ENCODE data around the gene TMEM150B. TPM values are rescaled to one million over a fixed set of nuclear protein-coding genes. Genes with fewer than 3 reads are reported as not detected.
A peak's percentile ranks its signal among the peaks of the same experiment; 100 is the strongest.

The TMEM150B gene
- total and polyA plus RNA-seq, 2 donors (not counting 1 experiment from before 2014, with no cell fraction given), result 1.4 TPM; not detected in 1

- Histone ChIP-seq H3K36me3 (replicated peaks in 1 of 2; ENCODE audit: control extremely low read depth in 1 of 2, control insufficient read depth in 1 of 2, extremely low read depth in 1 of 2, insufficient read depth in 2 of 2, low read length in 1 of 2) (peaks cover 0 to 20% of the 10 kb centered on the region in 2 experiments), H3K27me3 (replicated peaks in 1 of 4; ENCODE audit: control extremely low read depth in 1 of 4, control insufficient read depth in 3 of 4, insufficient read depth in 4 of 4, low read length in 3 of 4) (no peaks in the 10 kb centered on the region), H3K27ac (ENCODE audit: low read length in 2 of 2) (peak overlapping the region; percentile 89 to 96), H3K4me3 (ENCODE audit: control extremely low read depth in 1 of 5, extremely low read depth in 1 of 5, insufficient read depth in 1 of 5, low read depth in 2 of 5, low read length in 4 of 5) (peak overlapping the region in 3 of 5 experiments; percentile 1 to 47 (median 9)), H3K9me3 (ENCODE audit: control extremely low read depth in 1 of 3, control insufficient read depth in 2 of 3, insufficient read depth in 1 of 3, low read length in 2 of 3) (peaks cover 0 to 4% (median 0%) of the 10 kb centered on the region in 3 donors), H4K20me1 (ENCODE audit: control insufficient read depth, insufficient read depth, low read length, poor library complexity, severe bottlenecking) (peaks cover 23% of the 10 kb centered on the region), H3K9ac (ENCODE audit: low read length) (peak overlapping the region; percentile 54), H3K4me1 (ENCODE audit: control insufficient read depth in 2 of 2, insufficient read depth in 2 of 2, low read length in 2 of 2) (peaks cover 51 to 61% of the 10 kb centered on the region in 2 donors), H3K79me2 (ENCODE audit: control insufficient read depth, insufficient read depth, low read length) (peaks cover 19% of the 10 kb centered on the region), H2AFZ (ENCODE audit: insufficient read depth, low read depth, low read length, poor library complexity, severe bottlenecking) (no peak overlapping the region), H3K4me2 (replicated peaks; ENCODE audit: low read depth, low read length, poor library complexity, severe bottlenecking) (peak overlapping the region; percentile 74)
- intact Hi-C loops (cut with micrococcal nuclease), result loop anchor here (1.0 kb wide), 2 partner anchors 17 to 22 kb away; partner anchors contain the start of gene PPP6R1
- DNase-seq (peak; percentile 81), ATAC-seq (ENCODE audit: low read depth) (peak; percentile 39)
- WGBS (ENCODE audit: insufficient coverage), result 33% methylated on average over 7 of the region's 17 CpGs
- H3K4me1 Mint-ChIP-seq, result peaks cover 58% of the 10 kb centered on the region
- H3K4me3 Mint-ChIP-seq, result peak overlapping the region; percentile 81
- TF ChIP-seq CTCF (IDR thresholded peaks at IDR 0.05), result no peak
- TF ChIP-seq EZH2 (IDR thresholded peaks at IDR 0.05; ENCODE audit: borderline replicate concordance, insufficient read depth, low read depth, low read length, poor library complexity, severe bottlenecking), result no peak
- CTCF ChIA-PET, result interaction anchor here (0.7 to 8.9 kb wide), 3 partner anchors 16 to 760 kb away, joined by 3 to 56 read pairs (median 5); no protein-coding TSS in a partner anchor
- H3K27me3 Mint-ChIP-seq, result no peaks in the 10 kb centered on the region
- POLR2A ChIA-PET, result interaction anchor here (0.6 to 2.7 kb wide), 5 partner anchors 16 to 812 kb away, joined by 3 to 19 read pairs (median 4); partner anchors contain the start of genes LENG9 and PPP6R1
- no peaks in the 10 kb centered on the region for H3K9me3 Mint-ChIP-seq (ENCODE audit: insufficient read depth)
- H3K27ac Mint-ChIP-seq, result peak overlapping the region; percentile 94
Observed at GRCh38 chr19:55275851-55276719, 49.1 kb downstream of the TMEM150B start.
